ENCODE data around the gene B4GALT6.

The B4GALT6 gene

DNA sequence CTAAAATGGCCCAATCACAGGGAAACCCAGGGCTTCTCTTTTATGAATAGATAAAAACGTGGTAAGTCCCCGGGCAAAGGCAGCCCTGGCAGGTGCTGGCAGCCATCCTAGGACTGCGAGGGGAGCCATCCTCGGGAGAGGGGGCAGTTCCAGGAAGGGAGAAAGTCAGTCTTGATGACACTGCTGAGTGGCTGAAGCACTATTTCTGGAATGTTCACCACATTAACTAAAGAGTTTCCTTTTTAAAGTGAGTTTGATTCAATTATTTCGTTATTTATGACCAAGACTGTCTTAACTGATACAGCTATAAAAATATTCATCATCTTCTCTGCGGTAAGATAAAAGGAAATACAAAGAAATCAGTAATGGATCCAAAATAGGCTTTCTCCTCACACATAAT is 72.3 kb downstream of the B4GALT6 start:
- Histone ChIP-seq H2AK5ac (ENCODE audit: low read length, severe bottlenecking) (no peak overlapping the region), H3K79me1 (replicated peaks; ENCODE audit: low read length, poor library complexity, severe bottlenecking) (no peaks in the 10 kb centered on the region), H3K18ac (ENCODE audit: low read depth in 1 of 2, low read length in 2 of 2) (no peak overlapping the region), H3K4me1 (ENCODE audit: control insufficient read depth, insufficient read depth, low read depth, low read length) (no peaks in the 10 kb centered on the region), H3K9me3 (ENCODE audit: control insufficient read depth, low read length) (no peaks in the 10 kb centered on the region), H3K27ac (ENCODE audit: low read length, poor library complexity, severe bottlenecking) (no peak overlapping the region), H2BK120ac (ENCODE audit: low read depth, low read length) (no peak overlapping the region), H2BK12ac (ENCODE audit: low read length in 2 of 2) (no peak overlapping the region), H3K14ac (ENCODE audit: low read length in 2 of 2) (no peak overlapping the region), H3K27me3 (ENCODE audit: control insufficient read depth in 1 of 2, insufficient read depth in 1 of 2, low read length in 2 of 2) (no peaks in the 10 kb centered on the region), H3K4ac (ENCODE audit: low read depth in 1 of 2, low read length in 2 of 2) (no peak overlapping the region), H3K4me2 (ENCODE audit: low read length, poor library complexity, severe bottlenecking) (no peak overlapping the region), H3K36me3 (ENCODE audit: control insufficient read depth in 1 of 2, insufficient read depth in 2 of 2, low read depth in 1 of 2, low read length in 2 of 2) (no peaks in the 10 kb centered on the region), H4K91ac (ENCODE audit: low read length) (no peak overlapping the region), H2AFZ (ENCODE audit: low read depth, low read length) (no peak overlapping the region), H2BK5ac (ENCODE audit: low read depth, low read length, poor library complexity, severe bottlenecking) (no peak overlapping the region), H2BK15ac (ENCODE audit: low read depth, poor library complexity, severe bottlenecking) (no peak overlapping the region), H3K9ac (ENCODE audit: low read length) (no peak overlapping the region), H3K23ac (ENCODE audit: low read length in 2 of 2) (no peak overlapping the region), H3K4me3 (ENCODE audit: insufficient read depth in 1 of 2, low read depth in 1 of 2, low read length in 2 of 2) (no peak overlapping the region), H4K8ac (ENCODE audit: low read length) (no peak overlapping the region)
- 71% methylated on average over 4 of the region's 6 CpGs for WGBS
- DNase-seq = no peak

- Histone ChIP-seq H4K8ac (ENCODE audit: low read length) (no peak overlapping the region), H3K23ac (ENCODE audit: low read length in 2 of 2) (no peak overlapping the region), H3K79me1 (replicated peaks; ENCODE audit: low read length, poor library complexity, severe bottlenecking) (no peaks in the 10 kb centered on the region), H3K14ac (ENCODE audit: low read length in 2 of 2) (no peak overlapping the region), H3K9ac (ENCODE audit: low read length) (no peak overlapping the region), H2BK120ac (ENCODE audit: low read depth, low read length) (no peak overlapping the region), H2BK5ac (ENCODE audit: low read depth, low read length, poor library complexity, severe bottlenecking) (no peak overlapping the region), H3K18ac (ENCODE audit: low read depth in 1 of 2, low read length in 2 of 2) (peak overlapping the region in 1 of 2 experiments; percentile 42), H2AFZ (ENCODE audit: low read depth, low read length) (no peak overlapping the region), H3K36me3 (ENCODE audit: control insufficient read depth in 1 of 2, insufficient read depth in 2 of 2, low read depth in 1 of 2, low read length in 2 of 2) (no peaks in the 10 kb centered on the region), H2BK12ac (ENCODE audit: low read length in 2 of 2) (no peak overlapping the region), H4K91ac (ENCODE audit: low read length) (no peak overlapping the region), H2BK15ac (ENCODE audit: low read depth, poor library complexity, severe bottlenecking) (no peak overlapping the region), H3K4me3 (ENCODE audit: insufficient read depth in 1 of 2, low read depth in 1 of 2, low read length in 2 of 2) (no peak overlapping the region), H3K4me1 (ENCODE audit: control insufficient read depth, insufficient read depth, low read depth, low read length) (no peaks in the 10 kb centered on the region), H3K4ac (ENCODE audit: low read depth in 1 of 2, low read length in 2 of 2) (no peak overlapping the region), H3K27me3 (ENCODE audit: control insufficient read depth in 1 of 2, insufficient read depth in 1 of 2, low read length in 2 of 2) (no peaks in the 10 kb centered on the region), H3K9me3 (ENCODE audit: control insufficient read depth, low read length) (no peaks in the 10 kb centered on the region), H2AK5ac (ENCODE audit: low read length, severe bottlenecking) (no peak overlapping the region), H3K27ac (ENCODE audit: low read length, poor library complexity, severe bottlenecking) (no peak overlapping the region), H3K4me2 (ENCODE audit: low read length, poor library complexity, severe bottlenecking) (no peak overlapping the region)
- 88% methylated on average over 2 of the region's 5 CpGs for WGBS
- no peak for DNase-seq
These were observed 72.9 kb downstream of the B4GALT6 start for GRCh38 chr18:31611511-31611910.

DNA sequence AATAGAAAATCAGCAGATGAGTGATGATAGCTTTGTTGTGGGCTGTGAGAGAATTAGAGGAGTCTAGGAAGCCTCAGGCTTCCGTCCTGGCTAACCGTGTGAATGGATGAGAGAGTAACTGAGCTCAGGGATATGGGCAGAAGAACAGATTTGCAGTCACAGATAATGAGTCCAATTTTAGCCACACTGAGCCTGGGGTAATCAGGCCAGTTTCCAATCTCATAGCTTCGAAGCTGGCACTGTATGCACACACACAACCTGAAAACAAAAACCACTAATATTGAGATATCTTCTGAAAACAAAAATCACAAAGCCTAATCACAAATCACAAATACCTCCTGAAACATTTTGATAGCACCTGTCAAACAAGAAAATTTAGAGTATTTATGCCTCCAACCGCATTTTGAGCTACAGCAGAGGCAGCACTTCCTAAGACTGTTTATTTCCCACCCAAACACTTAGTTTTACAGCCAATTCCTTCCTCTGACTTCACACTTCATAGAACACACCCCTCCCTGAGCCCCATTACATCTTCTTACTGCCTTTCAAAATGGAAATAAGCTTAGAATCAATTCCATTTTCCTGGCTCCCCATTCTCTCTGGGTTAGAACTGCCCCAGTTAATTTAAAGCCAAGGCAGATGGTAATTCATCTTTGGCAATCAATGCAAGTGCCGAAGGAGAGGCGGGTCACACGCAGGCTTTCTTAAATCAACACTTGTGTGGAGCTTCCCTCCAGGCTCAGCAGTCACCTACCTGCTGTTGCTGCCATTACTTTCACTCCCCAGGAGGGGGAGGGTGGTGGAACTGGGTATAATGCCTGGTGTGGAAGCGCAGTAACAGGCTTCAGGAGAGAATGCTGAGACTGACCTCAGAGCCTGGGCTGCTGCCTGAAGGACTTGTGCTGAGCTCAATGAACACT is 73.8 kb downstream of the B4GALT6 start:
- H3K23ac ChIP-seq (ENCODE audit: low read length in 2 of 2) = no peak overlapping the region
- no peak overlapping the region for H2BK5ac ChIP-seq (ENCODE audit: low read depth, low read length, poor library complexity, severe bottlenecking)
- no peaks in the 10 kb centered on the region for H3K4me1 ChIP-seq (ENCODE audit: control insufficient read depth, insufficient read depth, low read depth, low read length)
- no peak overlapping the region for H3K27ac ChIP-seq (ENCODE audit: low read length, poor library complexity, severe bottlenecking)
- H2BK120ac ChIP-seq (ENCODE audit: low read depth, low read length) = no peak overlapping the region
- H4K8ac ChIP-seq (ENCODE audit: low read length) = no peak overlapping the region
- H3K9ac ChIP-seq (ENCODE audit: low read length) = no peak overlapping the region
- H3K18ac ChIP-seq (ENCODE audit: low read depth in 1 of 2, low read length in 2 of 2) = no peak overlapping the region
- H3K4ac ChIP-seq (ENCODE audit: low read depth in 1 of 2, low read length in 2 of 2) = no peak overlapping the region
- 32% methylated on average over 8 of the region's 8 CpGs for WGBS
- H3K27me3 ChIP-seq (ENCODE audit: control insufficient read depth in 1 of 2, insufficient read depth in 1 of 2, low read length in 2 of 2) = no peaks in the 10 kb centered on the region
- no peak overlapping the region for H2AK5ac ChIP-seq (ENCODE audit: low read length, severe bottlenecking)
- H3K4me2 ChIP-seq (ENCODE audit: low read length, poor library complexity, severe bottlenecking) = no peak overlapping the region
- H3K9me3 ChIP-seq (ENCODE audit: control insufficient read depth, low read length) = no peaks in the 10 kb centered on the region
- H3K36me3 ChIP-seq (ENCODE audit: control insufficient read depth in 1 of 2, insufficient read depth in 2 of 2, low read depth in 1 of 2, low read length in 2 of 2) = no peaks in the 10 kb centered on the region
- H3K79me1 ChIP-seq (replicated peaks; ENCODE audit: low read length, poor library complexity, severe bottlenecking) = no peaks in the 10 kb centered on the region
- H2BK12ac ChIP-seq (ENCODE audit: low read length in 2 of 2) = peak overlapping the region in 1 of 2 experiments; percentile 2
- peak; percentile 42 for DNase-seq
- no peak overlapping the region for H3K14ac ChIP-seq (ENCODE audit: low read length in 2 of 2)
- H2AFZ ChIP-seq (ENCODE audit: low read depth, low read length) = no peak overlapping the region
- peak overlapping the region; percentile 19 for H4K91ac ChIP-seq (ENCODE audit: low read length)
- H2BK15ac ChIP-seq (ENCODE audit: low read depth, poor library complexity, severe bottlenecking) = no peak overlapping the region
- no peak overlapping the region for H3K4me3 ChIP-seq (ENCODE audit: insufficient read depth in 1 of 2, low read depth in 1 of 2, low read length in 2 of 2)

DNA sequence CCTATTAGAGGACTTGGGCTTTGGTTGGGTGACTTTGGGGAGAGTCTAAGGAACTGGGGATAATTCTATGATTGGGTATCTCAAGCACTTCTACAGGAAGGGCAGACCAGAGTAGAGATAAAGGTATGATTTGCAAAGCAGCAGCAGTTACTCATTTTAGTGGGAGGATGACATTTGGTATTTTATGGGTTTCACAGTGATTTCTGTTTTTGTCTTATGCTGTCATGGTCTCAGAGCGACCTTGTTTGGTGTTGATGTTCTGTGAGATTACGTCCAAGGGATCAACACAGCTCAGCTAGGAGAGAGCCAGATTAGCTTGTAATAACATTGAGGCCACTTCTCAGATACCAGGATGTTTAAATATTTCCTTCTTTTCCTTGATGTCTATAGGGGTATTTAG is 74.5 kb downstream of the B4GALT6 start:
- no peak for DNase-seq
- Histone ChIP-seq H3K18ac (ENCODE audit: low read depth in 1 of 2, low read length in 2 of 2) (no peak overlapping the region), H4K8ac (ENCODE audit: low read length) (no peak overlapping the region), H3K4me3 (ENCODE audit: insufficient read depth in 1 of 2, low read depth in 1 of 2, low read length in 2 of 2) (no peak overlapping the region), H3K4me2 (ENCODE audit: low read length, poor library complexity, severe bottlenecking) (no peak overlapping the region), H2BK12ac (ENCODE audit: low read length in 2 of 2) (no peak overlapping the region), H3K4ac (ENCODE audit: low read depth in 1 of 2, low read length in 2 of 2) (no peak overlapping the region), H3K27ac (ENCODE audit: low read length, poor library complexity, severe bottlenecking) (no peak overlapping the region), H3K9ac (ENCODE audit: low read length) (no peak overlapping the region), H2BK5ac (ENCODE audit: low read depth, low read length, poor library complexity, severe bottlenecking) (no peak overlapping the region), H3K4me1 (ENCODE audit: control insufficient read depth, insufficient read depth, low read depth, low read length) (no peaks in the 10 kb centered on the region), H2BK120ac (ENCODE audit: low read depth, low read length) (no peak overlapping the region), H2AK5ac (ENCODE audit: low read length, severe bottlenecking) (no peak overlapping the region), H3K79me1 (replicated peaks; ENCODE audit: low read length, poor library complexity, severe bottlenecking) (no peaks in the 10 kb centered on the region), H3K27me3 (ENCODE audit: control insufficient read depth in 1 of 2, insufficient read depth in 1 of 2, low read length in 2 of 2) (no peaks in the 10 kb centered on the region), H2AFZ (ENCODE audit: low read depth, low read length) (no peak overlapping the region), H3K14ac (ENCODE audit: low read length in 2 of 2) (no peak overlapping the region), H3K9me3 (ENCODE audit: control insufficient read depth, low read length) (no peaks in the 10 kb centered on the region), H2BK15ac (ENCODE audit: low read depth, poor library complexity, severe bottlenecking) (no peak overlapping the region), H4K91ac (ENCODE audit: low read length) (no peak overlapping the region), H3K36me3 (ENCODE audit: control insufficient read depth in 1 of 2, insufficient read depth in 2 of 2, low read depth in 1 of 2, low read length in 2 of 2) (no peaks in the 10 kb centered on the region), H3K23ac (ENCODE audit: low read length in 2 of 2) (no peak overlapping the region)
- 47% methylated on average over 2 of the region's 2 CpGs for WGBS
